ENCODE data around the gene COPS8. TPM values are rescaled to one million over a fixed set of nuclear protein-coding genes. Genes with fewer than 3 reads are reported as not detected.
A peak's percentile ranks its signal among the peaks of the same experiment; 100 is the strongest.

COPS8 gene
- total and polyA plus RNA-seq, 2 donors (not counting 1 experiment from before 2014, with no cell fraction given): 82.1 to 97.3 TPM

DNA sequence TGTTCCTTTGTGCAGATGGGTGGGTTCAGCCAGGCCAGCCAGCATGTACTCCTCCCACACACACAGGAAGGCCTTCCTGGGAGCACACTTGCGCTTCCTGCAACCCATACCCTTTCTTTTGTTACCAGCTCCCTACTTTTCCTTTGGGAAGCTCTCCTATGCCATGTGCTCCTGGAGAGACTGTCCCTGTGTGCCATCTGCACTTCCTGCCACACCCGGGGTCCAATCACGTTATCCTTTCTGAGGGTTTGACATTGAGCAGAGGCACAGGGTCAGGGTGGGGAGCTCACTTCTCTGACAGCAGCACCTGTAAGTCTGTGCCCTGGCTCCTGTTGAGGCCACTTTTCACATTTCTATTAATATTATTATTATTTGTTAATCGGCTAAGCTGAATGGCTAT lies 62.9 kb downstream of the COPS8 start:
- Histone ChIP-seq H3K4me3 (replicated peaks in 1 of 4; ENCODE audit: control extremely low read depth in 1 of 4, insufficient read depth in 1 of 4, low read depth in 3 of 4, low read length in 4 of 4) (no peak overlapping the region), H3K79me2 (ENCODE audit: control insufficient read depth, insufficient read depth, low read length) (no peaks in the 10 kb centered on the region), H3K9me3 (ENCODE audit: control insufficient read depth, insufficient read depth, low read depth, low read length) (peaks cover 4% of the 10 kb centered on the region), H2AFZ (ENCODE audit: low read length) (no peak overlapping the region), H3K9ac (ENCODE audit: insufficient read depth, low read length) (no peak overlapping the region), H3K27ac (ENCODE audit: insufficient read depth, low read length) (no peak overlapping the region), H3K4me2 (ENCODE audit: extremely low read depth, insufficient read depth, low read length) (no peak overlapping the region), H3K36me3 (ENCODE audit: control insufficient read depth, insufficient read depth, low read length) (no peaks in the 10 kb centered on the region), H3K4me1 (ENCODE audit: control insufficient read depth, extremely low read depth, insufficient read depth, low read length) (peaks cover 2% of the 10 kb centered on the region), H4K20me1 (ENCODE audit: control insufficient read depth, extremely low read depth, insufficient read depth, low read length) (no peaks in the 10 kb centered on the region), H3K27me3 (ENCODE audit: control insufficient read depth, insufficient read depth, low read length) (no peaks in the 10 kb centered on the region)
- DNase-seq (ENCODE audit: low read depth in 2 of 2): no peak
- TF ChIP-seq, protein P1, sequence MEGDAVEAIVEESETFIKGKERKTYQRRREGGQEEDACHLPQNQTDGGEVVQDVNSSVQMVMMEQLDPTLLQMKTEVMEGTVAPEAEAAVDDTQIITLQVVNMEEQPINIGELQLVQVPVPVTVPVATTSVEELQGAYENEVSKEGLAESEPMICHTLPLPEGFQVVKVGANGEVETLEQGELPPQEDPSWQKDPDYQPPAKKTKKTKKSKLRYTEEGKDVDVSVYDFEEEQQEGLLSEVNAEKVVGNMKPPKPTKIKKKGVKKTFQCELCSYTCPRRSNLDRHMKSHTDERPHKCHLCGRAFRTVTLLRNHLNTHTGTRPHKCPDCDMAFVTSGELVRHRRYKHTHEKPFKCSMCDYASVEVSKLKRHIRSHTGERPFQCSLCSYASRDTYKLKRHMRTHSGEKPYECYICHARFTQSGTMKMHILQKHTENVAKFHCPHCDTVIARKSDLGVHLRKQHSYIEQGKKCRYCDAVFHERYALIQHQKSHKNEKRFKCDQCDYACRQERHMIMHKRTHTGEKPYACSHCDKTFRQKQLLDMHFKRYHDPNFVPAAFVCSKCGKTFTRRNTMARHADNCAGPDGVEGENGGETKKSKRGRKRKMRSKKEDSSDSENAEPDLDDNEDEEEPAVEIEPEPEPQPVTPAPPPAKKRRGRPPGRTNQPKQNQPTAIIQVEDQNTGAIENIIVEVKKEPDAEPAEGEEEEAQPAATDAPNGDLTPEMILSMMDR (conservative IDR thresholded peaks at IDR 0.05 in 1 of 2, IDR thresholded peaks at IDR 0.05 in 1 of 2; ENCODE audit: low read depth in 1 of 2, low read length in 2 of 2): no peak
- no peak for TF ChIP-seq EZH2 (IDR thresholded peaks at IDR 0.05; ENCODE audit: low read length, missing control alignments)

DNA sequence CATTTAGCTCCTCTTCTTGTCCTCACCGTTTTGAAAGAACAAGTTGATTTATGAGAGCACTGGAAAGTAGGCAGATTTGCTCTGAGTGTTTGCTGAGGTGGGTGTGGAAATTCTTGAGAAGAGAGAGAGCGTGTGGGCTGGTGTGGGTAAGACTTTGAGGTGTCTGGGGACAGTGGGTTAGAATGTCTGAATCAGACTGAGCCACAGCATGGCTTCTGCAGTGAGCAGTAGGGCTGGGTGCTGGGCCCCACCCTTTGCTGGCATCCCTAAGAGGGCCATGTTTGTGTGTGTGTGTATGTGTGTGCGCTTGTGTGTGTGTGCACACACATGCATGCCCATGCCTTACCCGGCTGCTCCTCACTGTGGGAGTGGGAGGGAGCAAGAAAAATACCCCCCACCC lies 63.7 kb downstream of the COPS8 start:
- Histone ChIP-seq H2AFZ (ENCODE audit: low read length) (no peak overlapping the region), H3K4me3 (replicated peaks in 1 of 4; ENCODE audit: control extremely low read depth in 1 of 4, insufficient read depth in 1 of 4, low read depth in 3 of 4, low read length in 4 of 4) (no peak overlapping the region), H3K9me3 (ENCODE audit: control insufficient read depth, insufficient read depth, low read depth, low read length) (peaks cover 4% of the 10 kb centered on the region), H3K9ac (ENCODE audit: insufficient read depth, low read length) (no peak overlapping the region), H3K36me3 (ENCODE audit: control insufficient read depth, insufficient read depth, low read length) (no peaks in the 10 kb centered on the region), H4K20me1 (ENCODE audit: control insufficient read depth, extremely low read depth, insufficient read depth, low read length) (no peaks in the 10 kb centered on the region), H3K27ac (ENCODE audit: insufficient read depth, low read length) (no peak overlapping the region), H3K27me3 (ENCODE audit: control insufficient read depth, insufficient read depth, low read length) (no peaks in the 10 kb centered on the region), H3K79me2 (ENCODE audit: control insufficient read depth, insufficient read depth, low read length) (no peaks in the 10 kb centered on the region), H3K4me2 (ENCODE audit: extremely low read depth, insufficient read depth, low read length) (no peak overlapping the region), H3K4me1 (ENCODE audit: control insufficient read depth, extremely low read depth, insufficient read depth, low read length) (peaks cover 2% of the 10 kb centered on the region)
- TF ChIP-seq, protein P1 (conservative IDR thresholded peaks at IDR 0.05 in 1 of 2, IDR thresholded peaks at IDR 0.05 in 1 of 2; ENCODE audit: low read depth in 1 of 2, low read length in 2 of 2): no peak
- no peak for TF ChIP-seq EZH2 (IDR thresholded peaks at IDR 0.05; ENCODE audit: low read length, missing control alignments)
- DNase-seq (ENCODE audit: low read depth in 2 of 2): peak in 1 of 2 donors; percentile 72
